A549 (cell line): ENCODE data around the gene ZEB1. TPM values are rescaled to one million over a fixed set of nuclear protein-coding genes. Genes with fewer than 3 reads are reported as not detected.

Source experiments
- ATAC-seq, 2 experiments: fragments of 200-7000 bp in 1 of 2; fragments of >200 bp in 1 of 2; cut with Nextera tagmentation in 1 of 2; cut with Tn5 transposase in 1 of 2; 3 replicates each; pipeline versions ENCODE4 v1.8.0 to v1.9.1; 2018 to 2020; ENCODE audit warnings: mild to moderate bottlenecking in 1 of 2, moderate library complexity in 1 of 2
- CTCF ChIA-PET: fragments of 300-600 bp; sonication (Branson Sonifier 250); formaldehyde crosslinking; extraction: SDS; loops from one replicate; lab custom pipeline; 2021; ENCODE audit warnings: antibody characterized with exemption, inconsistent platforms; lab: Yijun Ruan, JAX
- POLR2A ChIA-PET: fragments of 350-600 bp; formaldehyde crosslinking; extraction: SDS; loops from one replicate; lab custom pipeline; 2021; ENCODE audit warnings: antibody characterized with exemption, inconsistent platforms; lab: Yijun Ruan, JAX
- DNase-seq, 2 experiments: peaks; one replicate each; pipeline versions ENCODE4 v3.0.0 to v3.0.0-alpha.2; 2011 to 2016; ENCODE audit warnings: low read depth in 1 of 2, low spot score in 1 of 2
- FAIRE-seq: peaks from 2 replicates; lab custom pipeline; 2011; peaks lifted over from hg19 to GRCh38; lab: Jason Lieb, UNC
- H3K27ac ChIP-seq, 2 experiments: fragments of >200 bp; sonication (Bioruptor Twin); formaldehyde crosslinking; 3 replicates each; pipeline ENCODE4 v1.5.1; 2016 to 2017
- H3K4me1 ChIP-seq: fragments of >200 bp; sonication (Bioruptor Twin); formaldehyde crosslinking; 3 replicates; pipeline ENCODE4 v1.6.1; 2016
- H3K4me2 ChIP-seq: fragments of >200 bp; sonication (Bioruptor Twin); formaldehyde crosslinking; 3 replicates; pipeline ENCODE4 v1.6.1; 2016
- H3K4me3 ChIP-seq: fragments of >200 bp; sonication (Bioruptor Twin); formaldehyde crosslinking; 3 replicates; pipeline ENCODE4 v1.5.1; 2016
- H3K9me3 ChIP-seq: fragments of >200 bp; sonication (Bioruptor Twin); formaldehyde crosslinking; 3 replicates; pipeline ENCODE4 v1.6.1; 2016
- CBX2 ChIP-seq: fragments of 200-600 bp; sonication (generic); IDR thresholded peaks from 2 replicates; pipeline ENCODE4 v1.6.1; 2016; ENCODE audit warnings: low read depth, mild to moderate bottlenecking, borderline replicate concordance
- CBX8 ChIP-seq: fragments of 200-600 bp; sonication (generic); IDR thresholded peaks from 2 replicates; pipeline ENCODE4 v1.6.1; 2016
- CEBPB ChIP-seq, 2 experiments: fragments of >200 bp in 1 of 2; sonication (Bioruptor Twin) in 1 of 2; formaldehyde crosslinking in 1 of 2; IDR thresholded peaks; 2 replicates each; pipeline ENCODE4 v1.6.1; 2012 to 2016
- CHD2 ChIP-seq: fragments of 150-350 bp; IDR thresholded peaks from 2 replicates; pipeline ENCODE4 v1.6.1; 2014; ENCODE audit warnings: low read length; ENCODE audit not compliant: partially characterized antibody
- CHD4 ChIP-seq: fragments of 200-600 bp; sonication (generic); IDR thresholded peaks from 2 replicates; pipeline ENCODE4 v1.6.1; 2016; ENCODE audit warnings: antibody characterized with exemption, mild to moderate bottlenecking, borderline replicate concordance
- CTCF ChIP-seq: fragments of >200 bp; sonication (Bioruptor Twin); formaldehyde crosslinking; IDR thresholded peaks from 3 replicates; pipeline ENCODE4 v1.5.1; 2016
- EHF ChIP-seq: fragments of 250-450 bp; sonication (Bioruptor Pico); IDR thresholded peaks from 2 replicates; pipeline ENCODE4 v1.5.0; 2020; ENCODE audit warnings: mild to moderate bottlenecking
- EP300 ChIP-seq, 2 experiments: fragments of >200 bp; sonication (Bioruptor Twin); formaldehyde crosslinking; IDR thresholded peaks; 2 replicates in 1 of 2; 3 replicates in 1 of 2; pipeline ENCODE4 v1.6.1; 2016 to 2017
- ESRRA ChIP-seq: fragments of 150-350 bp; IDR thresholded peaks from 2 replicates; pipeline ENCODE4 v1.6.1; 2014; ENCODE audit warnings: mild to moderate bottlenecking, low read length, borderline replicate concordance
- FOSB ChIP-seq: fragments of 250-450 bp; sonication (Bioruptor Pico); IDR thresholded peaks from 2 replicates; pipeline ENCODE4 v1.5.0; 2020; ENCODE audit warnings: mild to moderate bottlenecking, moderate library complexity
- HDAC2 ChIP-seq: fragments of 200-600 bp; sonication (generic); IDR thresholded peaks from 2 replicates; pipeline ENCODE4 v1.6.1; 2016
- HMGXB4 ChIP-seq: fragments of 250-450 bp; sonication (Bioruptor Pico); IDR thresholded peaks from 2 replicates; pipeline ENCODE4 v1.5.0; 2021; ENCODE audit warnings: mild to moderate bottlenecking, moderate library complexity, borderline replicate concordance
- JUN ChIP-seq, 2 experiments: fragments of >200 bp; sonication (Bioruptor Twin); formaldehyde crosslinking; IDR thresholded peaks; 2 replicates in 1 of 2; 3 replicates in 1 of 2; pipeline ENCODE4 v1.6.1; 2016 to 2017
- JUNB ChIP-seq: fragments of >200 bp; sonication (Bioruptor Twin); formaldehyde crosslinking; IDR thresholded peaks from 2 replicates; pipeline ENCODE4 v1.6.1; 2016
- MAFK ChIP-seq: fragments of 450-650 bp; IDR thresholded peaks from 2 replicates; pipeline ENCODE4 v1.6.1; 2014; ENCODE audit not compliant: partially characterized antibody
- MYC ChIP-seq: IDR thresholded peaks from 2 replicates; pipeline ENCODE4 v1.6.1; 2012; ENCODE audit warnings: mild to moderate bottlenecking, inconsistent platforms, low read length, improper control_type of control experiment, borderline replicate concordance
- NR3C1 ChIP-seq: fragments of >200 bp; sonication (Bioruptor Twin); formaldehyde crosslinking; IDR thresholded peaks from 3 replicates; pipeline ENCODE4 v1.6.1; 2017
- POLR2AphosphoS2 ChIP-seq: conservative IDR thresholded peaks from 2 replicates; pipeline ENCODE4 v1.6.1; 2012; ENCODE audit warnings: low read length, improper control_type of control experiment, inconsistent platforms
- RAD21 ChIP-seq, 2 experiments: fragments of >200 bp in 1 of 2; sonication (Bioruptor Twin) in 1 of 2; formaldehyde crosslinking in 1 of 2; IDR thresholded peaks in 1 of 2; conservative IDR thresholded peaks in 1 of 2; 2 replicates in 1 of 2; 3 replicates in 1 of 2; pipeline ENCODE4 v1.6.1; 2012 to 2018; ENCODE audit warnings: inconsistent platforms in 1 of 2
- RCOR1 ChIP-seq: fragments of 150-350 bp; IDR thresholded peaks from 2 replicates; pipeline ENCODE4 v1.6.1; 2014; ENCODE audit warnings: antibody characterized with exemption, low read length, low read depth
- RFX5 ChIP-seq: fragments of 450-650 bp; IDR thresholded peaks from 2 replicates; pipeline ENCODE4 v1.7.1; 2014; ENCODE audit warnings: antibody characterized with exemption, mild to moderate bottlenecking, moderate library complexity
- SMC3 ChIP-seq: fragments of >200 bp; sonication (Bioruptor Twin); formaldehyde crosslinking; IDR thresholded peaks from 3 replicates; pipeline ENCODE4 v1.6.1; 2018; ENCODE audit warnings: inconsistent platforms
- TFCP2L1 ChIP-seq: fragments of 250-450 bp; sonication (Bioruptor Pico); IDR thresholded peaks from 2 replicates; pipeline ENCODE4 v1.5.0; 2021; ENCODE audit warnings: mild to moderate bottlenecking
- ZC3H11A ChIP-seq: fragments of 450-650 bp; IDR thresholded peaks from 2 replicates; pipeline ENCODE4 v1.6.1; 2014; ENCODE audit warnings: antibody characterized with exemption, mild to moderate bottlenecking
- ZFP36 ChIP-seq: fragments of 450-650 bp; IDR thresholded peaks from 2 replicates; pipeline ENCODE4 v1.6.1; 2014; ENCODE audit warnings: borderline replicate concordance; ENCODE audit not compliant: partially characterized antibody
- WGBS: methylation state at CpG from one replicate; pipeline ENCODE4 v1.1.6; 2017; ENCODE audit errors: missing lambda C conversion rate; 5-methylcytosine and 5-hydroxymethylcytosine counted together
- polyA plus RNA-seq, 4 experiments: library from polyadenylated mRNA; depleted of rRNA in 3 of 4; stranded (reverse); fragments of >200 nt; fragmentation: RNase III in 1 of 4; extraction: RNeasy Plus Mini Kit Qiagen cat#74134 plus additional on column Dnase treatment in 1 of 4; gene quantifications; 2 replicates in 3 of 4; 3 replicates in 1 of 4; pipeline ENCODE4 v1.2.3, GENCODE V29; 2011 to 2017
- TF ChIP-seq, protein P1 (sequence below): fragments of 250-450 bp; sonication (Bioruptor Pico); IDR thresholded peaks from 2 replicates; pipeline ENCODE4 v1.5.0; 2020; ENCODE audit warnings: low read depth, mild to moderate bottlenecking, moderate library complexity
- TF ChIP-seq, protein P2 (sequence below): fragments of 150-350 bp; IDR thresholded peaks from 2 replicates; pipeline ENCODE4 v1.6.1; 2014; ENCODE audit warnings: low read depth, mild to moderate bottlenecking, low read length
- TF ChIP-seq, protein P3 (sequence below): IDR thresholded peaks from 2 replicates; pipeline ENCODE4 v1.6.1; 2012

Gene ZEB1
- polyA plus RNA-seq, 2 of the 4 experiments (the other 2 are of a cell fraction) = 8.1 to 23.8 TPM

- TF ChIP-seq MAFK (no peak), TFCP2L1 (CRISPR knock-in tag) (no peak), EP300 (IDR thresholded peaks at IDR 0.05) (no peak), NR3C1 (no peak), CBX8 (no peak), SMC3 (no peak), CHD2 (no peak), POLR2AphosphoS2 (no peak), CTCF (no peak), ESRRA (no peak), HMGXB4 (CRISPR knock-in tag) (no peak), ZC3H11A (no peak), JUN (IDR thresholded peaks at IDR 0.05) (no peak), CHD4 (no peak), CBX2 (no peak)
- TF ChIP-seq, protein P1, sequence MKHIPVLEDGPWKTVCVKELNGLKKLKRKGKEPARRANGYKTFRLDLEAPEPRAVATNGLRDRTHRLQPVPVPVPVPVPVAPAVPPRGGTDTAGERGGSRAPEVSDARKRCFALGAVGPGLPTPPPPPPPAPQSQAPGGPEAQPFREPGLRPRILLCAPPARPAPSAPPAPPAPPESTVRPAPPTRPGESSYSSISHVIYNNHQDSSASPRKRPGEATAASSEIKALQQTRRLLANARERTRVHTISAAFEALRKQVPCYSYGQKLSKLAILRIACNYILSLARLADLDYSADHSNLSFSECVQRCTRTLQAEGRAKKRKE (CRISPR knock-in tag) = no peak
- POLR2A ChIA-PET = no interaction called here
- H3K9me3 ChIP-seq = peaks cover 15% of the 10 kb centered on the region
- CTCF ChIA-PET = no interaction called here
- ATAC-seq (no peak), FAIRE-seq (no peak), DNase-seq (no peak)
- H3K4me3 ChIP-seq = no peak overlapping the region
- no peaks in the 10 kb centered on the region for H3K4me1 ChIP-seq
- no peak overlapping the region for H3K27ac ChIP-seq
- no peak overlapping the region for H3K4me2 ChIP-seq
Measured at GRCh38 chr10:31479752-31480151, 160.7 kb downstream of the ZEB1 start.

- CTCF ChIA-PET = no interaction called here
Measured at GRCh38 chr10:31483546-31483945, 164.5 kb downstream of the ZEB1 start.

More at GRCh38 chr10:31483546-31483945, 164.5 kb downstream of the ZEB1 start:
- TF ChIP-seq CEBPB (IDR thresholded peaks at IDR 0.05) (no peak), RFX5 (no peak), CBX8 (no peak), MAFK (no peak), JUNB (no peak), HDAC2 (no peak), ESRRA (no peak), FOSB (CRISPR knock-in tag) (no peak), RCOR1 (no peak), RAD21 (conservative IDR thresholded peaks at IDR 0.05 in 1 of 2, IDR thresholded peaks at IDR 0.05 in 1 of 2) (no peak), ZFP36 (no peak), EHF (CRISPR knock-in tag) (no peak), MYC (no peak)
- TF ChIP-seq, protein P2, sequence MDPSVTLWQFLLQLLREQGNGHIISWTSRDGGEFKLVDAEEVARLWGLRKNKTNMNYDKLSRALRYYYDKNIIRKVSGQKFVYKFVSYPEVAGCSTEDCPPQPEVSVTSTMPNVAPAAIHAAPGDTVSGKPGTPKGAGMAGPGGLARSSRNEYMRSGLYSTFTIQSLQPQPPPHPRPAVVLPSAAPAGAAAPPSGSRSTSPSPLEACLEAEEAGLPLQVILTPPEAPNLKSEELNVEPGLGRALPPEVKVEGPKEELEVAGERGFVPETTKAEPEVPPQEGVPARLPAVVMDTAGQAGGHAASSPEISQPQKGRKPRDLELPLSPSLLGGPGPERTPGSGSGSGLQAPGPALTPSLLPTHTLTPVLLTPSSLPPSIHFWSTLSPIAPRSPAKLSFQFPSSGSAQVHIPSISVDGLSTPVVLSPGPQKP = no peak
- TF ChIP-seq, protein P3, sequence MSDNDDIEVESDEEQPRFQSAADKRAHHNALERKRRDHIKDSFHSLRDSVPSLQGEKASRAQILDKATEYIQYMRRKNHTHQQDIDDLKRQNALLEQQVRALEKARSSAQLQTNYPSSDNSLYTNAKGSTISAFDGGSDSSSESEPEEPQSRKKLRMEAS = no peak
- FAIRE-seq (no peak), ATAC-seq (no peak), DNase-seq (no peak)
- no peaks in the 10 kb centered on the region for H3K4me1 ChIP-seq
- 82% methylated on average over 2 of the region's 2 CpGs for WGBS
- no peak overlapping the region for H3K4me3 ChIP-seq
- H3K4me2 ChIP-seq = no peak overlapping the region
- no peaks in the 10 kb centered on the region for H3K9me3 ChIP-seq
- POLR2A ChIA-PET = no interaction called here
- no peak overlapping the region for H3K27ac ChIP-seq
